Nephron progenitor cell (in vitro differentiated cells): Measurements from ENCODE around the gene UBXN4.
"Not testable (repeated sequence)": the region's sequence is repeated elsewhere in the genome, so short reads cannot be mapped to it uniquely, and the experiment has no call there.

Experiments
- DNase-seq: peaks from one replicate; pipeline ENCODE4 v3.0.0; 2021
- H3K27ac Mint-ChIP-seq: 2 replicates; pipeline ENCODE4 v1.8.0; 2021; ENCODE audit warnings: mild to moderate bottlenecking, moderate library complexity, mixed read lengths
- H3K27me3 Mint-ChIP-seq: 2 replicates; pipeline ENCODE4 v1.8.0; 2021; ENCODE audit warnings: mild to moderate bottlenecking, low read depth, mixed read lengths; ENCODE audit not compliant: poor library complexity
- H3K36me3 Mint-ChIP-seq: 2 replicates; pipeline ENCODE4 v1.8.0; 2021; ENCODE audit warnings: low read depth, mixed read lengths
- H3K4me1 Mint-ChIP-seq: 2 replicates; pipeline ENCODE4 v1.8.0; 2021; ENCODE audit warnings: mixed read lengths
- H3K4me3 Mint-ChIP-seq: 2 replicates; pipeline ENCODE4 v1.8.0; 2021; ENCODE audit warnings: mild to moderate bottlenecking, moderate library complexity, mixed read lengths
- H3K9me3 Mint-ChIP-seq: 2 replicates; pipeline ENCODE4 v1.8.0; 2021; ENCODE audit warnings: mild to moderate bottlenecking, moderate library complexity, mixed read lengths
- TF ChIP-seq, protein P1 (sequence below): fragments of 200-600 bp; sonication (generic); IDR thresholded peaks from 2 replicates; pipeline ENCODE4 v1.5.0; 2021; ENCODE audit warnings: antibody characterized with exemption

Gene UBXN4, protein sequence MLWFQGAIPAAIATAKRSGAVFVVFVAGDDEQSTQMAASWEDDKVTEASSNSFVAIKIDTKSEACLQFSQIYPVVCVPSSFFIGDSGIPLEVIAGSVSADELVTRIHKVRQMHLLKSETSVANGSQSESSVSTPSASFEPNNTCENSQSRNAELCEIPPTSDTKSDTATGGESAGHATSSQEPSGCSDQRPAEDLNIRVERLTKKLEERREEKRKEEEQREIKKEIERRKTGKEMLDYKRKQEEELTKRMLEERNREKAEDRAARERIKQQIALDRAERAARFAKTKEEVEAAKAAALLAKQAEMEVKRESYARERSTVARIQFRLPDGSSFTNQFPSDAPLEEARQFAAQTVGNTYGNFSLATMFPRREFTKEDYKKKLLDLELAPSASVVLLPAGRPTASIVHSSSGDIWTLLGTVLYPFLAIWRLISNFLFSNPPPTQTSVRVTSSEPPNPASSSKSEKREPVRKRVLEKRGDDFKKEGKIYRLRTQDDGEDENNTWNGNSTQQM

GRCh38 chr2:135741395-135742324, at the start of gene UBXN4:
UBXN4 (plus strand) TSS chr2:135741855; CDS start chr2:135741930, 75 bp downstream.
- Mint-ChIP-seq H3K4me1 (peaks cover 29% of the 10 kb centered on the region), H3K27ac (peak within 1 kb of the TSS; percentile 100), H3K36me3 (peaks cover 32% of the 10 kb centered on the region), H3K4me3 (peak within 1 kb of the TSS; percentile 97), H3K9me3 (peaks cover 4% of the 10 kb centered on the region), H3K27me3 (no peaks in the 10 kb centered on the region)
- TF ChIP-seq, protein P1, sequence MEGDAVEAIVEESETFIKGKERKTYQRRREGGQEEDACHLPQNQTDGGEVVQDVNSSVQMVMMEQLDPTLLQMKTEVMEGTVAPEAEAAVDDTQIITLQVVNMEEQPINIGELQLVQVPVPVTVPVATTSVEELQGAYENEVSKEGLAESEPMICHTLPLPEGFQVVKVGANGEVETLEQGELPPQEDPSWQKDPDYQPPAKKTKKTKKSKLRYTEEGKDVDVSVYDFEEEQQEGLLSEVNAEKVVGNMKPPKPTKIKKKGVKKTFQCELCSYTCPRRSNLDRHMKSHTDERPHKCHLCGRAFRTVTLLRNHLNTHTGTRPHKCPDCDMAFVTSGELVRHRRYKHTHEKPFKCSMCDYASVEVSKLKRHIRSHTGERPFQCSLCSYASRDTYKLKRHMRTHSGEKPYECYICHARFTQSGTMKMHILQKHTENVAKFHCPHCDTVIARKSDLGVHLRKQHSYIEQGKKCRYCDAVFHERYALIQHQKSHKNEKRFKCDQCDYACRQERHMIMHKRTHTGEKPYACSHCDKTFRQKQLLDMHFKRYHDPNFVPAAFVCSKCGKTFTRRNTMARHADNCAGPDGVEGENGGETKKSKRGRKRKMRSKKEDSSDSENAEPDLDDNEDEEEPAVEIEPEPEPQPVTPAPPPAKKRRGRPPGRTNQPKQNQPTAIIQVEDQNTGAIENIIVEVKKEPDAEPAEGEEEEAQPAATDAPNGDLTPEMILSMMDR: peak; percentile 44
- DNase-seq: peak; percentile 92

DNA sequence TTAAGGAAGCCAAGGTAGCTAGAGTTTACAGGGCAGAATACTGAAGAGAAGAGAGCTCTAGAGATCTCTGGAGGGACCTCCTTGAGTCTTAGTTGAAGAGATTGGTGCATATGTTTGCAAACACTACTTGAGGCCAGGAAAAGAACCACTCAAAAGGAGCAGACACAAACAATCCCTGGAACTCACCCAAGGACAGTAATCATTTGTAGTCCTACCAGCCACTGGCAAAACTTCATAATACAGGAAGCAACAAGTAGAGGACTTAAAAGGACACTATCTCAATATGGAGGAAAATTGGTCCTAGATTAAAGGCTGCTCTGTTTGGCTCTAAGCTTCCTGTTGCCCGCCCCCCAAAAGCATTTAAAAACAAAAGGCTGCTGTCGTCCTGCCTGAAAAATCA, 46.9 kb upstream of the UBXN4 start:
- TF ChIP-seq, protein P1: no peak
- H3K27ac Mint-ChIP-seq: peak overlapping the region; percentile 4
- no peaks in the 10 kb centered on the region for H3K9me3 Mint-ChIP-seq
- no peak overlapping the region for H3K4me3 Mint-ChIP-seq
- H3K4me1 Mint-ChIP-seq: no peaks in the 10 kb centered on the region
- DNase-seq: no peak
- peaks cover 55% of the 10 kb centered on the region for H3K36me3 Mint-ChIP-seq
- no peaks in the 10 kb centered on the region for H3K27me3 Mint-ChIP-seq

DNA sequence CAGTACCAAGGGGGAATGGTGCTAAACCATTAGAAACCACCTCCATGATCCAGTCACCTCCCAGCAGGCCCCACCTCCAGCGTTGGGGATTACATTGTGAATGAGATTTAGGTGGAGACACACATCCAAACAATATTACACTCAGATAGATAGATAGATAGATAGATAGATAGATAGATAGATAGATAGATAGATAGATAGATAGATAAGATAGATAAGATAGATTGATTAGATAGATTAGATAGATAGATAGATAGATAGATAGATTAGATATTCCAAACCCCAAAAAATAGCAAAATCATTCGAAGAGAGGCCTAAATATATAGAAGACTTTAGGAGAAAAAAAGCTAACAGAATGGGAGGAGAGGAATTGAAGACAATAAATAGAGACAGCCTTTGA, 42.8 kb upstream of the UBXN4 start:
- no peak for DNase-seq
- H3K27me3 Mint-ChIP-seq: no peaks in the 10 kb centered on the region
- H3K36me3 Mint-ChIP-seq: peaks cover 45% of the 10 kb centered on the region
- no peak overlapping the region for H3K4me3 Mint-ChIP-seq
- no peaks in the 10 kb centered on the region for H3K9me3 Mint-ChIP-seq
- no peaks in the 10 kb centered on the region for H3K4me1 Mint-ChIP-seq
- TF ChIP-seq, protein P1: no peak
- no peak overlapping the region for H3K27ac Mint-ChIP-seq

- TF ChIP-seq, protein P1: no peak
- Mint-ChIP-seq H3K27me3 (no peaks in the 10 kb centered on the region), H3K4me1 (no peaks in the 10 kb centered on the region), H3K27ac (peak overlapping the region; percentile 29), H3K4me3 (no peak overlapping the region), H3K36me3 (peaks cover 35% of the 10 kb centered on the region), H3K9me3 (no peaks in the 10 kb centered on the region)
- no peak for DNase-seq
Observed at GRCh38 chr2:135701442-135701841, 40.2 kb upstream of the UBXN4 start.

DNA sequence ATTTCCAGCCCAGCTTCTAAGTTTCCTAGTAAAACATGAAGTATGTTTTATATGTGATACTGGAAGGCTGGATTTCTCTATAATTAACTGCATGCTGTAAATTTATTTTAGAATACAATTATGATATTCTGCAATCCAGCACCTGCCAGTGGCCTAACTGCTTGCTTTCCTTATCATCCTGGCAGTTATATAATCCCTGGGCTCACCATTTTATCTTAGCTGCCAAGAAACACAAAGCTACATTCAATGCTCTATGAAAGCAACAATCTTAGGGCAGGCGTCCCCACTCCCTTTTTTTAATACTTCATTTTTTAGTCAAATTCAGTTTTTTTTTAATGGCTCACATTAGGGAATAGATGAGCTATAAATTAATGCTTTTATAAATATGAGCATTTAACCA, 38.4 kb upstream of the UBXN4 start:
- H3K4me3 Mint-ChIP-seq: no peak overlapping the region
- peaks cover 33% of the 10 kb centered on the region for H3K36me3 Mint-ChIP-seq
- H3K27me3 Mint-ChIP-seq: no peaks in the 10 kb centered on the region
- TF ChIP-seq, protein P1: no peak
- H3K9me3 Mint-ChIP-seq: no peaks in the 10 kb centered on the region
- no peaks in the 10 kb centered on the region for H3K4me1 Mint-ChIP-seq
- DNase-seq: no peak
- no peak overlapping the region for H3K27ac Mint-ChIP-seq

GRCh38 chr2:135704075-135704474, 37.6 kb upstream of the UBXN4 start:
- H3K4me1 Mint-ChIP-seq, H3K4me3 Mint-ChIP-seq, DNase-seq, H3K27ac Mint-ChIP-seq, H3K27me3 Mint-ChIP-seq, H3K9me3 Mint-ChIP-seq: not testable (repeated sequence)
- H3K36me3 Mint-ChIP-seq: peaks cover 35% of the 10 kb centered on the region
